ENCODE results near the gene AKR1A1. TPM values are rescaled to one million over a fixed set of nuclear protein-coding genes. Genes with fewer than 3 reads are reported as not detected.

AKR1A1 gene
- total and polyA plus RNA-seq, 2 donors (not counting 3 experiments of a cell fraction or from before 2014, with no cell fraction given): 172 to 227 TPM

DNA sequence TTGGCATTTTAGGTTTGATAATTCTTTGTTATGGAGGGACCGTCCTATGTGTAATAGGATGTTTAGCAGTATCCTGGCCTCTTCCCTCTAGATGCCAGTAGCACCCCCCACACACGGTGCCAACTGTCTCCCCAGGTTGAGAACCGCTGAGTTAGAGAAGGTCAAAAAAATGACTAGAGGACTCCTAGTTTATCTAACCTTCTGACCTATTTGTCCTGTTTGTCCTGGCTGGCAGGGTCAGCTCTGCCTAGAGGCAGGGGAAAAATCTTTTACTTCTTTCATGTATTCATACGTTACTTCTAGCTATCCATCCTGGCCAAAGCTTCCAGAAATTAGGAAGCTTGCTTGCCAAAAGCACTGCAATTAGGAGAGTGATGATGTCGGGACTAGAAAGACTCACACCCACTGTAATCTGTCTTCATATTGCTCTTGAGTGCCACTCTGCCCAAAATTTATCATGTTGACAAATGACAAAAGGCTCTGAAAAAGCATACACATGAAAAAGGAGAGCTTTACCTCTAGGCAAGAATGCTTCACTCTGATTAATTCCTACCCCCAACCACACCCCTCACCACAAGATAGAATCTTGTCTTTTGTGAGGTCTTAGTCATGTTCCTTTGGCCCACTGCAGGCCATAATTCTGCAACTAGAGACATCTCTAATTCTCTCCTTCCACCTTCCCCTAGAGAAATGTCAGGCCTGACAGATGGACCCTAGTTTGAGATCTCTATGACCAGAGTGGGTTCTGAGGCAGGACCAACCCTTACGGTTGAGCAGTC is 14.4 kb upstream of the AKR1A1 start:
- TF ChIP-seq EZH2 (IDR thresholded peaks at IDR 0.05; ENCODE audit: borderline replicate concordance, low read depth, low read length, severe bottlenecking) (no peak), GATA2 (IDR thresholded peaks at IDR 0.05; ENCODE audit: insufficient read depth, insufficient read length, low read depth, low read length) (no peak), JUN (IDR thresholded peaks at IDR 0.05; ENCODE audit: borderline replicate concordance, insufficient read depth, insufficient read length, low read depth) (no peak)
- no peaks in the 10 kb centered on the region for H3K4me1 ChIP-seq (ENCODE audit: control insufficient read depth, extremely low read depth, insufficient read depth, low read length)
- no peaks in the 10 kb centered on the region for H3K79me2 ChIP-seq (ENCODE audit: control insufficient read depth, insufficient read depth, low read length)
- H3K36me3 ChIP-seq (ENCODE audit: control insufficient read depth in 2 of 2, extremely low read depth in 1 of 2, insufficient read depth in 2 of 2, low read length in 2 of 2): no peaks in the 10 kb centered on the region
- intact Hi-C loops (cut with micrococcal nuclease) (no loop called here), dilution Hi-C loops (cut with MboI; ENCODE audit: extremely low pct_ligation_motif_present, low sequenced_read_pairs) (no loop called here)
- no TSS peak for BruUV-seq (replicated peaks)
- H3K27me3 ChIP-seq (ENCODE audit: control insufficient read depth in 2 of 2, insufficient read depth in 2 of 2, low read length in 2 of 2): no peaks in the 10 kb centered on the region
- no peak overlapping the region for H3K4me3 ChIP-seq (replicated peaks in 1 of 3; ENCODE audit: insufficient read depth in 1 of 3, low read depth in 1 of 3, low read length in 3 of 3)
- H4K20me1 ChIP-seq (replicated peaks; ENCODE audit: control insufficient read depth, extremely low read depth, insufficient read depth, low read length): no peaks in the 10 kb centered on the region
- CTCF ChIA-PET: interaction anchor here (1.8 to 2.1 kb wide), 2 partner anchors 15 to 34 kb away, joined by 4 to 9 read pairs; partner anchors contain the start of gene AKR1A1
- DNase-seq (ENCODE audit: low read depth, low spot score) (no peak), FAIRE-seq (no peak)
- POLR2A ChIA-PET: interaction anchor here (2.5 kb wide), 1 partner anchor 14 kb away, joined by 9 read pairs; the partner anchor contains the start of gene PRDX1
- H3K27ac ChIP-seq (ENCODE audit: insufficient read depth, low read depth, low read length): no peak overlapping the region
- no peaks in the 10 kb centered on the region for H3K9me3 ChIP-seq (replicated peaks; ENCODE audit: control insufficient read depth, insufficient read depth, low read length)
- no peak overlapping the region for H3K4me2 ChIP-seq (ENCODE audit: insufficient read depth, low read length)
- no peak overlapping the region for H2AFZ ChIP-seq (ENCODE audit: low read depth, low read length)
- H3K9ac ChIP-seq (replicated peaks; ENCODE audit: extremely low read depth, insufficient read depth, low read length): no peak overlapping the region
- no peaks in the 10 kb centered on the region for H3K9me1 ChIP-seq (replicated peaks; ENCODE audit: control insufficient read depth, extremely low read depth, insufficient read depth, low read length)

- DNase-seq (ENCODE audit: low read depth, low spot score) (no peak), FAIRE-seq (no peak)
- Histone ChIP-seq H3K9me3 (replicated peaks; ENCODE audit: control insufficient read depth, insufficient read depth, low read length) (no peaks in the 10 kb centered on the region), H3K36me3 (ENCODE audit: control insufficient read depth in 2 of 2, extremely low read depth in 1 of 2, insufficient read depth in 2 of 2, low read length in 2 of 2) (no peaks in the 10 kb centered on the region), H3K9ac (replicated peaks; ENCODE audit: extremely low read depth, insufficient read depth, low read length) (no peak overlapping the region), H4K20me1 (replicated peaks; ENCODE audit: control insufficient read depth, extremely low read depth, insufficient read depth, low read length) (no peaks in the 10 kb centered on the region), H3K27ac (ENCODE audit: insufficient read depth, low read depth, low read length) (no peak overlapping the region), H3K4me3 (replicated peaks in 1 of 3; ENCODE audit: insufficient read depth in 1 of 3, low read depth in 1 of 3, low read length in 3 of 3) (no peak overlapping the region), H3K27me3 (ENCODE audit: control insufficient read depth in 2 of 2, insufficient read depth in 2 of 2, low read length in 2 of 2) (no peaks in the 10 kb centered on the region), H3K4me2 (ENCODE audit: insufficient read depth, low read length) (no peak overlapping the region), H3K9me1 (replicated peaks; ENCODE audit: control insufficient read depth, extremely low read depth, insufficient read depth, low read length) (no peaks in the 10 kb centered on the region), H3K4me1 (ENCODE audit: control insufficient read depth, extremely low read depth, insufficient read depth, low read length) (no peaks in the 10 kb centered on the region), H3K79me2 (ENCODE audit: control insufficient read depth, insufficient read depth, low read length) (no peaks in the 10 kb centered on the region), H2AFZ (ENCODE audit: low read depth, low read length) (no peak overlapping the region)
- ChIA-PET CTCF (interaction anchor here (2.1 kb wide), 1 partner anchor 33 kb away, joined by 9 read pairs; no protein-coding TSS in a partner anchor), POLR2A (interaction anchor here (2.5 kb wide), 1 partner anchor 15 kb away, joined by 9 read pairs; the partner anchor contains the start of gene PRDX1)
- no TSS peak for BruUV-seq (replicated peaks)
- intact Hi-C loops (cut with micrococcal nuclease): no loop called here
- no peak for TF ChIP-seq GATA2 (IDR thresholded peaks at IDR 0.05; ENCODE audit: insufficient read depth, insufficient read length, low read depth, low read length)
- no peak for TF ChIP-seq EZH2 (IDR thresholded peaks at IDR 0.05; ENCODE audit: borderline replicate concordance, low read depth, low read length, severe bottlenecking)
- no peak for TF ChIP-seq JUN (IDR thresholded peaks at IDR 0.05; ENCODE audit: borderline replicate concordance, insufficient read depth, insufficient read length, low read depth)
- TF ChIP-seq FOS (IDR thresholded peaks at IDR 0.05; ENCODE audit: borderline replicate concordance, insufficient read depth, low read length): no peak
- TF ChIP-seq POLR2AphosphoS5 (IDR thresholded peaks at IDR 0.05; ENCODE audit: insufficient read depth, low read depth, low read length): no peak
- no peak for TF ChIP-seq MYC (IDR thresholded peaks at IDR 0.05; ENCODE audit: low read depth, low read length)
- no peak for TF ChIP-seq MAX (IDR thresholded peaks at IDR 0.05; ENCODE audit: insufficient read depth, insufficient read length)
- TF ChIP-seq POLR2A (IDR thresholded peaks at IDR 0.05; ENCODE audit: low read depth, low read length): no peak
- TF ChIP-seq, protein P1, sequence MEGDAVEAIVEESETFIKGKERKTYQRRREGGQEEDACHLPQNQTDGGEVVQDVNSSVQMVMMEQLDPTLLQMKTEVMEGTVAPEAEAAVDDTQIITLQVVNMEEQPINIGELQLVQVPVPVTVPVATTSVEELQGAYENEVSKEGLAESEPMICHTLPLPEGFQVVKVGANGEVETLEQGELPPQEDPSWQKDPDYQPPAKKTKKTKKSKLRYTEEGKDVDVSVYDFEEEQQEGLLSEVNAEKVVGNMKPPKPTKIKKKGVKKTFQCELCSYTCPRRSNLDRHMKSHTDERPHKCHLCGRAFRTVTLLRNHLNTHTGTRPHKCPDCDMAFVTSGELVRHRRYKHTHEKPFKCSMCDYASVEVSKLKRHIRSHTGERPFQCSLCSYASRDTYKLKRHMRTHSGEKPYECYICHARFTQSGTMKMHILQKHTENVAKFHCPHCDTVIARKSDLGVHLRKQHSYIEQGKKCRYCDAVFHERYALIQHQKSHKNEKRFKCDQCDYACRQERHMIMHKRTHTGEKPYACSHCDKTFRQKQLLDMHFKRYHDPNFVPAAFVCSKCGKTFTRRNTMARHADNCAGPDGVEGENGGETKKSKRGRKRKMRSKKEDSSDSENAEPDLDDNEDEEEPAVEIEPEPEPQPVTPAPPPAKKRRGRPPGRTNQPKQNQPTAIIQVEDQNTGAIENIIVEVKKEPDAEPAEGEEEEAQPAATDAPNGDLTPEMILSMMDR (IDR thresholded peaks at IDR 0.05; ENCODE audit: extremely low read depth in 1 of 2, insufficient read depth in 1 of 2, low read depth in 1 of 2, low read length in 2 of 2): no peak
- dilution Hi-C loops (cut with MboI; ENCODE audit: extremely low pct_ligation_motif_present, low sequenced_read_pairs): no loop called here
Measured at GRCh38 chr1:45536886-45537285, 13.7 kb upstream of the AKR1A1 start.

All from endothelial cell of umbilical vein (primary cell).